H1 (cell line): ENCODE measurements around the gene LRRC18. TPM values are rescaled to one million over a fixed set of nuclear protein-coding genes. Genes with fewer than 3 reads are reported as not detected.

Experiments used
- EP300 ChIP-seq, 2 experiments: IDR thresholded peaks; 1 replicate in 1 of 2; 2 replicates in 1 of 2; pipeline ENCODE4 v1.6.1; 2011 to 2012; ENCODE audit warnings: low read depth in 2 of 2, low read length in 2 of 2, mild to moderate bottlenecking in 2 of 2, borderline replicate concordance in 1 of 2, inconsistent platforms in 1 of 2, moderate library complexity in 1 of 2
- HDAC6 ChIP-seq: IDR thresholded peaks from one replicate; pipeline ENCODE4 v1.7.1; 2012; ENCODE audit warnings: low read depth, mild to moderate bottlenecking, inconsistent platforms, low read length, moderate library complexity
- polyA plus RNA-seq, 7 experiments: library from polyadenylated mRNA; depleted of rRNA in 3 of 7; stranded (reverse) in 5 of 7; unstranded in 2 of 7; fragments of >200 nt in 5 of 7; fragments of 200-250 nt in 2 of 7; gene quantifications; 1 replicate in 5 of 7; 2 replicates in 1 of 7; 4 replicates in 1 of 7; pipeline versions ENCODE4 v1.2.1 to v1.2.3, GENCODE V29; 2011 to 2013; ENCODE audit warnings: missing spikeins in 2 of 7, mixed read lengths in 2 of 7
- total RNA-seq: library from RNA; stranded (reverse); fragmentation: NEBNext Ultra II Directional; extraction: Animal tissue kit (Norgen Biotek cat#: 25700); gene quantifications from 2 replicates; pipeline ENCODE4 v1.2.1, GENCODE V29; 2021

The LRRC18 gene
- total and polyA plus RNA-seq, 2 of the 8 experiments (the other 6 are each of a cell fraction or from before 2014, with no cell fraction given) = not detected

GRCh38 chr10:48946891-48947500, 7.4 kb upstream of the LRRC18 start (continued):
- TF ChIP-seq HDAC6 = no peak
- TF ChIP-seq EP300 (IDR thresholded peaks at IDR 0.05; ENCODE audit: borderline replicate concordance in 1 of 2, low read depth in 2 of 2, low read length in 2 of 2) = no peak
